ENCODE measurements around the gene IRX6. TPM values are rescaled to one million over a fixed set of nuclear protein-coding genes. Genes with fewer than 3 reads are reported as not detected.

The IRX6 gene
- polyA plus RNA-seq = under 1 TPM; 0.14 to 0.75 TPM

DNA sequence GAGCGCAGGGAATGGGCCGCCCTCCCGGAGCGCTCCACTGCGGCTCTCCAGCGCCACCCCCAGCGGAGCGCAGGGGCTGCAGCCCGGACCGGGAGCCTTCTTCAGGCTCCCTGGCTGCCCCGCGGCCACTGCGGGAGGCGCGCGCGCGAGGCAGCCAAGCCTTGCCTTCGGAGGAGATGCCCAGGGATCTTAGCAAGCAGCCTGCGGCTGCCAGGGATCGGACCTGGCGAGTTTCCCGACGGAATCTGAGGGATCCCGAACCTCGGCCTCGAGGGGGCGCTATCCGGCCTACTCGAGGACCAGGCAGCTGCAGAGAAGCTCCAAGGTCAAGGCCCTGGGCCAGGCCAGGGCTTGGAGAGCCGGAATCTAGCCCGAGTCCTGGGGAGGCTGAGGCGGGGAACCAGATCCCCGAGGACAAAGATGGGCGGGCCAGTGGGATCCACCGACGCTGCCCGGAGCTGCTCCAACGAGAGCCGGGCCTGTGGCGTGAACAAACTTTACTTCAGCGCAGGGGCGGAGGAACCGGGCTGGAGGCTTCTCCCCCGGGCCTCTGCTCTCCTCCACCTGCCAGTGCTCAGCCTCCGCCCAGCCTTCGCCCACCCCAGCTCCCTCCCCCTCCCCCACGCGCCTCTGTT lies at the start of gene IRX6:
Gene IRX6, plus strand, starts transcription at position 567 of the 635 bp plus-strand sequence. CDS start 889 bp downstream, outside the sequence.
- no peaks in the 10 kb centered on the region for H3K36me3 ChIP-seq (ENCODE audit: control insufficient read depth in 2 of 2, insufficient read depth in 2 of 2, low read length in 1 of 2)
- H3K9me3 ChIP-seq (ENCODE audit: control insufficient read depth in 2 of 2, insufficient read depth in 1 of 2, low read depth in 1 of 2, low read length in 1 of 2) = no peaks in the 10 kb centered on the region
- H3K27me3 ChIP-seq (ENCODE audit: control insufficient read depth in 1 of 2, insufficient read depth in 2 of 2, low read length in 2 of 2) = peaks cover 0 to 9% of the 10 kb centered on the region in 2 donors
- 2 to 4% methylated on average over 46 to 49 of the region's 49 CpGs for WGBS, 2 donors
- H3K4me1 ChIP-seq (ENCODE audit: control insufficient read depth in 2 of 2, insufficient read depth in 2 of 2, low read length in 1 of 2) = peaks cover 0 to 13% of the 10 kb centered on the region in 2 donors
- no peak within 1 kb of the TSS for H3K27ac ChIP-seq (ENCODE audit: low read depth in 2 of 2, low read length in 1 of 2)
- peak within 1 kb of the TSS; percentile 17 to 36 for H3K4me3 ChIP-seq (ENCODE audit: low read depth in 1 of 2, low read length in 2 of 2)

DNA sequence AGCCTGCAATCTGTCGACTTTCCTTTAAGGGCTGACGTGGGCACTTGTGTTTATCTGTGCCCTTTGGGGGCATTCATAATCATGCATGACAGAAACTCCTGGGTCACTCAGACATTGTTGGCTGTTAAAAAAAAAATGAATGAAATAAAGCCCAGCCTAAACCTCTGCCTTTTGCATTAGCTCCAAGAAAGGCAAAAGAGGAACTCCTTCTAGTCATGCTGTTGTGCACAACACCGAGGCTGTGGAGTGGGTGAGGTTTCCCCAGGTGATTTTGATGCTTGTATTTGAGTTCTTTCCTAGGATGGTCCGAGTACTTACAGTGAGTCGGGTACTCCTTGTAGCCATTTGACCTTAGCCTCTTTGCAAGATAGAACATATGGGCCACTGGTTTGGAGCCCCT lies 49.6 kb upstream of the IRX6 start:
- Histone ChIP-seq H3K27ac (ENCODE audit: low read depth in 2 of 2, low read length in 1 of 2) (peak overlapping the region; percentile 26 to 72), H3K4me1 (ENCODE audit: control insufficient read depth in 2 of 2, insufficient read depth in 2 of 2, low read length in 1 of 2) (peaks cover 3 to 7% of the 10 kb centered on the region in 2 donors), H3K36me3 (ENCODE audit: control insufficient read depth in 2 of 2, insufficient read depth in 2 of 2, low read length in 1 of 2) (no peaks in the 10 kb centered on the region), H3K27me3 (ENCODE audit: control insufficient read depth in 1 of 2, insufficient read depth in 2 of 2, low read length in 2 of 2) (no peaks in the 10 kb centered on the region), H3K9me3 (ENCODE audit: control insufficient read depth in 2 of 2, insufficient read depth in 1 of 2, low read depth in 1 of 2, low read length in 1 of 2) (peaks cover 0 to 4% of the 10 kb centered on the region in 2 donors), H3K4me3 (ENCODE audit: low read depth in 1 of 2, low read length in 2 of 2) (no peak overlapping the region)
- 79 to 81% methylated on average over 5 of the region's 5 CpGs for WGBS, 2 donors

DNA sequence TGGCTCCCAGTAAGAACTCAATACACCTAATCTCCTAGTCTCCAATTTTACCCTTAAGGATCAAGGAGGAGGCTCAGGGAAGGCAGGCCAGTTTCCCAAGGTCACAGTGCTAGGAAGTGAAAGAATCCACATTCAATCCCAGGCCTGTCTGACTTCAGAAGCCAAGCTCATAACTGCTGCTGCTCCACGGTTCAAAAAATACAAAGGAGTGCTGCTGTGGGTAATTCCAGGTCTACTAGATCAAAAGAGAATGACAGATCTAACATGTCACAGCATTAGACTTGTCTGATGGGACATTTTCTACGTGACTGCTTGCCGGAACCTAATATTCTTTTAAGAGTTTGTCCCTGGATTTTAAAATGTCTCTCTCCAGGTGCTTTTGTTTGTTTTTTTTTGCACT lies 48.8 kb upstream of the IRX6 start:
- WGBS, 2 donors = 40 to 55% methylated on average over 3 of the region's 3 CpGs

DNA sequence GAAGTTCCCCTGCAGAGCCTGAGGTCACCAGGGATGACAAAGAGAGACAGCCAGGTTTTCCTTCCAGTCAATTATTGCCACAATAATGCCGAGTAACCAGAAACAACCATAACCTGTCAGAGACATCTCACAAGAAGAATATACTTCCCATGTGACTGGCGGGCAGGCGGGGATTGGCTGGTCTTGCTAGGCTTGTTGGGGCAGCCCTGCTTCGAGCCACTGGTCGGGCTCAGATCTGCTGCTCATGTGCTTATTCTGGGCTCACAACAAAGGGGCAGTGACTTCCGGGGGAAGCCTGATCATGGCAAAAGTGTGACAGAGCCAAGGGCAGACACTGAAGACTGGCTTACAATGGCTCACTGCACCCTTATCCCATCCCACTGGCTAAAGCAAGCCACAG lies 48.1 kb upstream of the IRX6 start:
- no peaks in the 10 kb centered on the region for H3K27me3 ChIP-seq (ENCODE audit: control insufficient read depth in 1 of 2, insufficient read depth in 2 of 2, low read length in 2 of 2)
- H3K4me3 ChIP-seq (ENCODE audit: low read depth in 1 of 2, low read length in 2 of 2) = no peak overlapping the region
- 54 to 64% methylated on average over 6 of the region's 6 CpGs for WGBS, 2 donors
- H3K9me3 ChIP-seq (ENCODE audit: control insufficient read depth in 2 of 2, insufficient read depth in 1 of 2, low read depth in 1 of 2, low read length in 1 of 2) = peaks cover 0 to 4% of the 10 kb centered on the region in 2 donors
- H3K27ac ChIP-seq (ENCODE audit: low read depth in 2 of 2, low read length in 1 of 2) = peak overlapping the region; percentile 88 to 99
- no peaks in the 10 kb centered on the region for H3K36me3 ChIP-seq (ENCODE audit: control insufficient read depth in 2 of 2, insufficient read depth in 2 of 2, low read length in 1 of 2)
- H3K4me1 ChIP-seq (ENCODE audit: control insufficient read depth in 2 of 2, insufficient read depth in 2 of 2, low read length in 1 of 2) = peaks cover 5 to 9% of the 10 kb centered on the region in 2 donors

More for the DNA sequence above, 48.8 kb upstream of the IRX6 start:
- no peaks in the 10 kb centered on the region for H3K36me3 ChIP-seq (ENCODE audit: control insufficient read depth in 2 of 2, insufficient read depth in 2 of 2, low read length in 1 of 2)
- H3K4me3 ChIP-seq (ENCODE audit: low read depth in 1 of 2, low read length in 2 of 2) = no peak overlapping the region
- peaks cover 0 to 4% of the 10 kb centered on the region in 2 donors for H3K9me3 ChIP-seq (ENCODE audit: control insufficient read depth in 2 of 2, insufficient read depth in 1 of 2, low read depth in 1 of 2, low read length in 1 of 2)
- no peaks in the 10 kb centered on the region for H3K27me3 ChIP-seq (ENCODE audit: control insufficient read depth in 1 of 2, insufficient read depth in 2 of 2, low read length in 2 of 2)
- H3K27ac ChIP-seq (ENCODE audit: low read depth in 2 of 2, low read length in 1 of 2) = peak overlapping the region; percentile 88 to 91
- H3K4me1 ChIP-seq (ENCODE audit: control insufficient read depth in 2 of 2, insufficient read depth in 2 of 2, low read length in 1 of 2) = peaks cover 3 to 7% of the 10 kb centered on the region in 2 donors

DNA sequence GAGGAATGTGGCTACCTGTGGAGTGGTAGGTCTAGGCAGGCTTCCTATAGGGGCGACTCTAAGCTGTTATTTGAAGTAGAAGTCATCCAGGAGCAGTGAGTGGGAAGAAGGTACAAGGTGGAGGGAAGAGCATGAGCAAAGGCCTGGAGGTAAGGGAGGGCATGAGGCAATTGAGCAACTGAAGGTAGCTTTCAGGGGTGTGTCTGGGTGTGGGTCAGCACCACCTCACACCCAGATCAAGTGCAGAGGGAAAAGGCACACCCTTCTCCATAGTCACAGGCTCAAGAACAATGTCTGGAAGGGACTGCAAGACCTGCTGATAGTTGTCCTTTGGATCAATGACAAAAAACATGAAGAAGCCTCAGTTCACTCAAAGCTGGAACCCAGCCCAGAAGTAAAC lies 46.5 kb upstream of the IRX6 start:
- 72 to 73% methylated on average over 1 of the region's 1 CpG for WGBS, 2 donors
- Histone ChIP-seq H3K36me3 (ENCODE audit: control insufficient read depth in 2 of 2, insufficient read depth in 2 of 2, low read length in 1 of 2) (no peaks in the 10 kb centered on the region), H3K9me3 (ENCODE audit: control insufficient read depth in 2 of 2, insufficient read depth in 1 of 2, low read depth in 1 of 2, low read length in 1 of 2) (peaks cover 0 to 4% of the 10 kb centered on the region in 2 donors), H3K27ac (ENCODE audit: low read depth in 2 of 2, low read length in 1 of 2) (peak overlapping the region; percentile 79 to 94), H3K4me3 (ENCODE audit: low read depth in 1 of 2, low read length in 2 of 2) (no peak overlapping the region), H3K4me1 (ENCODE audit: control insufficient read depth in 2 of 2, insufficient read depth in 2 of 2, low read length in 1 of 2) (peaks cover 7 to 10% of the 10 kb centered on the region in 2 donors), H3K27me3 (ENCODE audit: control insufficient read depth in 1 of 2, insufficient read depth in 2 of 2, low read length in 2 of 2) (no peaks in the 10 kb centered on the region)

DNA sequence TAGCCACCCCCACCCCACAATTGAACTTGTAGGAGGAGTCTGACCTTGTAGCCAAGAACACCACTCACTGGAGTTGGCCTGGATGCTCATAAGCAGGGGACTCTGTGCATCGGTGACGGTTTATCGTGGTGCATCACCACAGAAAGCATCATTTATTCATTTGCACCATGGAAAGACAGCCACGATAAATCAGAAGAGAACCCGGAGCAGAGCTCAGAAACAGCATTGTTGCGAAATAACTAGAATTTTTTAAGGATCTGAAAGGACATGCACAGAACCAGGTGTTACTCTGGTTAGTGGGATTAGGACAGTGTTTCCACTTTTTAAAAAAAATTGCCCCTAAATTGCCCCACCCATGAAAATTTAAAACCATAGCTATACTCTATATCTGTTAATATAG lies 44.4 kb upstream of the IRX6 start:
- H3K4me3 ChIP-seq (ENCODE audit: low read depth in 1 of 2, low read length in 2 of 2) = no peak overlapping the region
- no peaks in the 10 kb centered on the region for H3K27me3 ChIP-seq (ENCODE audit: control insufficient read depth in 1 of 2, insufficient read depth in 2 of 2, low read length in 2 of 2)
- H3K27ac ChIP-seq (ENCODE audit: low read depth in 2 of 2, low read length in 1 of 2) = peak overlapping the region; percentile 33 to 94
- H3K9me3 ChIP-seq (ENCODE audit: control insufficient read depth in 2 of 2, insufficient read depth in 1 of 2, low read depth in 1 of 2, low read length in 1 of 2) = peaks cover 0 to 4% of the 10 kb centered on the region in 2 donors
- no peaks in the 10 kb centered on the region for H3K36me3 ChIP-seq (ENCODE audit: control insufficient read depth in 2 of 2, insufficient read depth in 2 of 2, low read length in 1 of 2)
- 61% methylated on average over 6 of the region's 6 CpGs for WGBS, 2 donors
- H3K4me1 ChIP-seq (ENCODE audit: control insufficient read depth in 2 of 2, insufficient read depth in 2 of 2, low read length in 1 of 2) = peaks cover 7 to 10% of the 10 kb centered on the region in 2 donors

DNA sequence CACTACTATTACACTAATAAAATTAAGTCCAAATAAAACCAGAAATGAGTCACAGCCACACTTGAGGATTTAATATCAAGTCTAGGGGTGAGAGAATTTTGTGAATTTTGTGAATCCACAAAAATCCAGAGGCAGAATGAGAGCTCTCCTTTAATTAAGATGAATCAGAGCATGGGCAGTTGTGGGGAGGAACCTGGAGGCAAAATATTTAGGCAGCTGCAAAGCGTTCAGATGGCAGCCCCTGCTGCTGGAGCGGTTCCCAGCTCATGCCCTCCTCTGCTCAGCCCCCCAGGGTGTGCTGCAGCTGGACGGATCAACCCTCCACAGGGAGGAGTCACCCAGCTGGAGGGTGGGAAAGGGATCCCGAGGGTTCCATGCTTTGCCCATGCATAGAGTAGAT lies 43.4 kb upstream of the IRX6 start:
- H3K4me1 ChIP-seq (ENCODE audit: control insufficient read depth in 2 of 2, insufficient read depth in 2 of 2, low read length in 1 of 2) = peaks cover 7 to 10% of the 10 kb centered on the region in 2 donors
- H3K27me3 ChIP-seq (ENCODE audit: control insufficient read depth in 1 of 2, insufficient read depth in 2 of 2, low read length in 2 of 2) = no peaks in the 10 kb centered on the region
- H3K27ac ChIP-seq (ENCODE audit: low read depth in 2 of 2, low read length in 1 of 2) = peak overlapping the region in 1 of 2 donors; percentile 47
- H3K36me3 ChIP-seq (ENCODE audit: control insufficient read depth in 2 of 2, insufficient read depth in 2 of 2, low read length in 1 of 2) = no peaks in the 10 kb centered on the region
- H3K9me3 ChIP-seq (ENCODE audit: control insufficient read depth in 2 of 2, insufficient read depth in 1 of 2, low read depth in 1 of 2, low read length in 1 of 2) = peaks cover 0 to 4% of the 10 kb centered on the region in 2 donors
- H3K4me3 ChIP-seq (ENCODE audit: low read depth in 1 of 2, low read length in 2 of 2) = no peak overlapping the region
- 26 to 34% methylated on average over 4 of the region's 4 CpGs for WGBS, 2 donors

DNA sequence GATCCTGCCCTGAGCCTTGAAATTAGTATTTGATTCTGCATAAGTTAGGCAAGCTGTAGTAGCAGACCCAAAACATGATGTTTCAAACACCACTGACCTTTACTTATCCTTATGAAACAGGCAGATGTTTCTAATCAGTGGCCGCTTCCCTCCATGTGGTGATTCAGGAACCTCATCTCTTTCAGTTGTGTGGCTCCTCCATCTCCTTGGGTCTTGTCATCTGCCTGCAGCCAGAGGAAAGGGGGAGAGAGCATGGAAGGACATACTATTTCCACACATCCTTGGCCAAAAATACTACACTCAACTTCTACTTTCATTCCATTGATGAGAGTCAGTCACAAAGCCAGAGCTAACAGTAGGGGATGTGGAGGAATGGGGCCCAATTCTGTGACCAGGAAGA lies 41.6 kb upstream of the IRX6 start:
- H3K27me3 ChIP-seq (ENCODE audit: control insufficient read depth in 1 of 2, insufficient read depth in 2 of 2, low read length in 2 of 2) = no peaks in the 10 kb centered on the region
- H3K4me1 ChIP-seq (ENCODE audit: control insufficient read depth in 2 of 2, insufficient read depth in 2 of 2, low read length in 1 of 2) = peaks cover 6 to 7% of the 10 kb centered on the region in 2 donors
- no peak overlapping the region for H3K4me3 ChIP-seq (ENCODE audit: low read depth in 1 of 2, low read length in 2 of 2)
- 38 to 60% methylated on average over 1 of the region's 1 CpG for WGBS, 2 donors
- no peak overlapping the region for H3K27ac ChIP-seq (ENCODE audit: low read depth in 2 of 2, low read length in 1 of 2)
- H3K36me3 ChIP-seq (ENCODE audit: control insufficient read depth in 2 of 2, insufficient read depth in 2 of 2, low read length in 1 of 2) = no peaks in the 10 kb centered on the region
- no peaks in the 10 kb centered on the region for H3K9me3 ChIP-seq (ENCODE audit: control insufficient read depth in 2 of 2, insufficient read depth in 1 of 2, low read depth in 1 of 2, low read length in 1 of 2)

DNA sequence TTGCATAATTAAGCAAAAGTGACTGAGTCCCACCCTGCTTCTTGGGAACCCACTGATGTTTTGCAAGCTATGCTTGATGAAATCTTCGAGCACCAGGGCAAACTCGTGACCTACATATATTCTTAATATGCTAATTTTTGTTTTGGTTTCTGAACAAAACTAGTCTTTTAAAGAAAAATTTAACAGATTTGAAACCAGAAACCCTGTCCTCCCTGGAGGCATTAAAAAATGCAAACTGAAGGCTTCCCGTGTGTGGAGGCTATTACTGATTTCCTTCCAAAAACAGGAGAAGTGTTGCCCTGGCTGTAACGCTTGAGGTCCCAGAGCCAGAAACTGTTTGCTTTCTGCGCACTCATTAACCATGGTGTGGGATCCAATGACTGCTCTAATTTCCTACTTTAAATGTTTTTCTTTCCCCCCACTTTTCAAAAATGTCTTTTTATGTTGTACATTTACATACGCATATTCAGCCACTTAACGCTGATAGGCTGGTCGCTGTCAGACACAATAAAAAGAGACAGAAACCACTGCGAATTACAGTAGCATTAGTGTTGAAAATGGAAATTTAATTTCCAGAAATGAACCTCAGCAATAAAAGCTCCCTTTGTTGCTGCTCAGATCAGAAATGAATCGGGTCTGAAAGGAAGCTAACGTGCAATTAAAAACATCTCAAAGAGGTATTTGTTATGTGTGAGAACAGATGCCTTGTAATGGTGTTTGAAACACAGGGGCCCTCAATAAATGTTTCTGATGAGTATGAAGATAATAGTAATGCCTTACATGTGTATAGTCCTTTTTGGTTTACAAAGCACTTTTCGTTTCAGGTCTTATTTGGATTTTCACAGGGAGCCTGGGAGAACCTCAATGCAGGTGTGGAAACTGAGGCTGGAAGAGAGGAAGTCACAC lies 39.9 kb upstream of the IRX6 start:
- no peaks in the 10 kb centered on the region for H3K27me3 ChIP-seq (ENCODE audit: control insufficient read depth in 1 of 2, insufficient read depth in 2 of 2, low read length in 2 of 2)
- no peaks in the 10 kb centered on the region for H3K36me3 ChIP-seq (ENCODE audit: control insufficient read depth in 2 of 2, insufficient read depth in 2 of 2, low read length in 1 of 2)
- H3K4me3 ChIP-seq (ENCODE audit: low read depth in 1 of 2, low read length in 2 of 2) = no peak overlapping the region
- peaks cover 0 to 5% of the 10 kb centered on the region in 2 donors for H3K9me3 ChIP-seq (ENCODE audit: control insufficient read depth in 2 of 2, insufficient read depth in 1 of 2, low read depth in 1 of 2, low read length in 1 of 2)
- no peak overlapping the region for H3K27ac ChIP-seq (ENCODE audit: low read depth in 2 of 2, low read length in 1 of 2)
- WGBS, 2 donors = 57 to 68% methylated on average over 12 of the region's 12 CpGs
- peaks cover 3 to 4% of the 10 kb centered on the region in 2 donors for H3K4me1 ChIP-seq (ENCODE audit: control insufficient read depth in 2 of 2, insufficient read depth in 2 of 2, low read length in 1 of 2)
